SK-N-MC (cell line): ENCODE results near the gene SLC35F3.

ENCODE experiments used
- EZH2 ChIP-seq: fragments of 200-600 bp; sonication (generic); IDR thresholded peaks from one replicate; pipeline ENCODE4 v1.6.1; 2017; ENCODE audit warnings: antibody characterized with exemption
- FOXP2 ChIP-seq: optimal IDR thresholded peaks from 2 replicates; pipeline ENCODE3; 2011; ENCODE audit warnings: mild to moderate bottlenecking, moderate library complexity; ENCODE audit not compliant: insufficient read depth; ENCODE audit errors: extremely low read length, control extremely low read depth
- POLR2AphosphoS5 ChIP-seq: IDR thresholded peaks from 2 replicates; pipeline ENCODE4 v1.6.1; 2012; ENCODE audit warnings: mild to moderate bottlenecking, low read depth, low read length, borderline replicate concordance

DNA sequence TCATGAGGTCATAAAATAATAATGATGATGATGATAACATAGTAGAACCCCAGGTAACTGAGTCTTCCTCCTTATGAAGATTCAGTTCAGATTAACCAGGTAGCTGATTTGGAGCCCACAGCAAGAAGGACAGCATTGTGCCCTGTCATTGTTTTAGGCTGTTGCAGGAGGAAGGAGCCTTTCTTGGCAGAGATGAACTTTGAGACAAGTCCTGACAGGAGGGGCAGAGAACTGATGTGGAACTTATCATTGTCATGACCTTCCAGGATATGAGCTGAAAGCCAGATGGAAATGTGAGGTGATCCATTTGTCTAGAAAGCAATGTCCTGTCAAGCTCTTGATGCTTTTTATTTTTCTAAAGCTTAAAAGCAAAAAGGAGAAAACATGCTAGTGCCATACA lies 336.2 kb downstream of the SLC35F3 start:
- no peak for TF ChIP-seq EZH2
- no peak for TF ChIP-seq POLR2AphosphoS5
- no peak for TF ChIP-seq FOXP2
